ENCODE data around the gene CYGB.
A peak's percentile ranks its signal among the peaks of the same experiment; 100 is the strongest.
"Not testable (repeated sequence)": the region's sequence is repeated elsewhere in the genome, so short reads cannot be mapped to it uniquely, and the experiment has no call there.

The CYGB gene

DNA sequence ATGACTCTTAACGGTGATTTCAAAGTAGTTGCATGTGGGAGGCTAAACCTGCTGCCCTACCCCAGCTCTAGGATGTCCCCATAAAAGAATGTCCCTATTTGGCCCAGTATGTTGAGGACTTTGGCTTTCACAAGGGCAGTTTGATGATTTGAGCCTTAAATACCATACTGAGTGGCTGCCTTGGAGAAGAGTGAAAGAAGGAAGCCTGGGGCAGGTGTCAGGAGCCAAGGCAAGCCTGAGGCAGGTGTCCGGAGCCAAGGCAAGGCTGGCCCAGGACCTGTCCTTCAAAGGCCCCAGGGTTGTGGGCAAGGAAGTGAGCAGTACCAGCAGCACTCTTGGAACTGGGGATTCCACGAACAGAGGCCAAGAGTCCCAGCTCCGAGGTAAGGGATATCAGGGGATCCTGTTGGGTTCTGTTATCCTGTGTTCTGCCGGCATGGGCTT lies 29.5 kb upstream of the CYGB start:
- no peak for DNase-seq

- DNase-seq, result no peak
Observed at GRCh38 chr17:76566613-76566943, 29.1 kb upstream of the CYGB start.

GRCh38 chr17:76565728-76566612 lies 28.5 kb upstream of the CYGB start:
- no peak for DNase-seq

DNA sequence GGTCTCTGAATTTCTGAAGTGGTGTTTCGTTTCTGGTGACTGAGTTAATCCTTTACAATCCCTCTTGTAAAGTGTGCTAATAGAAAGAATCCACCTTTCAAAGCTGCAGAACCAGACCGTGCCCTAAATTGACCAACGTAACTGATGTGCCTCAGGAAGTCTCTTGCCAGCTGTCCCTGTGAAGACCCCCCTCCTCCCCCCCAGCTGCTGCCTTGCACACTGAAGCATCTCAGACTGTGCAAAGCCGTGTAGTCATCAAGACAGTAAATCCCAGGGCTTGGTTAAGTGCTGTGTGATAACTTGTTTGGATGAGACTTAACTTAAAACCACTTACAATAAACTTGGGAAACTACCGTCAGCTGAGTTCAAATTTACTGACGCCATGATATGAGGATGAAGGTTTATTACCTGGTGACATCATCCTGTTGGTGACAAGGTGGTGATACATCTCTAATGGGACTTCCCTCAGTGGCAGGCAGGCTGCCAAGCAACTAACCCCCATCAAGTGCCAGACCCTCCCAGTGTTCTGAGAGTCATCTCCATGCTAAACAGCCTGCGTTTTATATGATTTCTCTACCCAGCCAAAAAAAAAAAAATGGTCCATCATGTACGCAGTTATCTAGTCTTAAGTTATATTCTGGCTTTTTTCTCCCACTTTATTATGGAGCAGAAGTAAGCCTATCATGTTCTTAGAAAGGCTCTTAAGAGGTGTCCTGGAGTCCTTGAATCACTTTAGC lies 27.6 kb upstream of the CYGB start:
- not testable (repeated sequence) for DNase-seq

GRCh38 chr17:76563359-76563758 lies 25.9 kb upstream of the CYGB start:
- not testable (repeated sequence) for DNase-seq

GRCh38 chr17:76562734-76563148 lies 25.2 kb upstream of the CYGB start:
- no peak for DNase-seq

GRCh38 chr17:76561799-76562268 lies 24.3 kb upstream of the CYGB start:
- no peak for DNase-seq

GRCh38 chr17:76561332-76561731 lies 23.8 kb upstream of the CYGB start:
- DNase-seq, result no peak

DNA sequence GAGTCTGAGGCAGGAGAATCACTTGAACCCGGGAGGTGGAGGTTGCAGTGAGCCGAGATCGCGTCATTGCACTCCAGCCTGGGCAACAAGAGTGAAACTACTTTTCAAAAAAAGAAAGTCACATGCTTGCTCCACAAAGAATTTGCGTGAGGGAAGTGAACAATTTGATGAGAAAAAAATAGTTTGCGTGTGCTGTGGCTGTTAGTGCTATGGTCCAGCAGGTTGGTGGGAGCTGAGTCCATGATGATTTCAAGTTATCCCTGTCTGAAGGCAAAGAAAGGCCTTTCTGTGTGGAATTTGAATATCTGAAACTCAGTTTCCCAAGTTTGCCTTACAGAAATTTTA lies 23.3 kb upstream of the CYGB start:
- DNase-seq, result no peak

GRCh38 chr17:76560036-76560876 lies 22.7 kb upstream of the CYGB start:
- DNase-seq, result no peak

GRCh38 chr17:76559460-76559859 lies 22.0 kb upstream of the CYGB start:
- not testable (repeated sequence) for DNase-seq

DNA sequence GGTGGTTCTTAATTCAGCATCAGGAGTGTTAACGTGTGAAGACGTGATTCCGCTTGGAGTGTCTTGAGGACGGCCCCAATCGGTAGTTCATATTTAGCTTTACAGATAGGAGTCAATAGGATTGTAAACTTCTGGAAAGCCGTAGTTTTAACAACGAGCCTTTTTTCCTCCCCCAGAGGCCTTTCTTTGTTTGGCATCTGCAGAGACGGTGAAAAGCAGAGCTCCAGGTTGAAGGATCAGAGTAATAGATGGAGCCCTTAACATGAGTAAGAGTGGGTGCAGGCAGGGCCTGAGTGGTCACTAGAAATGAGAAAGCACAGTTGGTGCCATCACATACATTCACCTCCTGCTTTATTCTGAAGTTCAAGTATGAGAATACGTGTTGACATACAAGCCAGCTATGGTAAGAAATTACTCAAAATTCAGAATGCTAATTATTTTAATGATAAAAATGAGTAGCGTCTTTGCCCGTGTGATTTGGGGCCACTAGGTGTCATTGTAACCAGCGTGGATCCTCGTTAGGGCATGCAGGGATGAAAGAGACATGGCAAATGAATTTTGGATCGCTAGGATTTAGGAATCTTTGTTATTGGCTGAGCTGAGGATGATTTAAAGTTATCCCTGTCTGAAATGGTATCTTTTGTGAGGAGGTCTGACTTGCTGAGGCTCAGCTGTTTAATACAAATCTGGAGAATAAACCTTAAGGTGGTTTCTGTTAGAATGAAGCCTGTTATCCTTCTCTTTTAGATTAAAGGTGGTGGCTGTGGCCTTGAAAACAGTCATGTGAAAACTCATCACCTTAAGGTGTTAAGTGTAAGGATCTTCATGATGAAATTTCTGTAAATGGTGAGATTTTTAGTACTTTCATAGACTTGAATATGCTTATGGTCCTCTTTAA lies 20.9 kb upstream of the CYGB start:
- DNase-seq, result no peak

- peak; percentile 97 for DNase-seq
Observed at GRCh38 chr17:76557368-76558197, 20.1 kb upstream of the CYGB start.

GRCh38 chr17:76556765-76557367 lies 19.4 kb upstream of the CYGB start:
- no peak for DNase-seq

DNA sequence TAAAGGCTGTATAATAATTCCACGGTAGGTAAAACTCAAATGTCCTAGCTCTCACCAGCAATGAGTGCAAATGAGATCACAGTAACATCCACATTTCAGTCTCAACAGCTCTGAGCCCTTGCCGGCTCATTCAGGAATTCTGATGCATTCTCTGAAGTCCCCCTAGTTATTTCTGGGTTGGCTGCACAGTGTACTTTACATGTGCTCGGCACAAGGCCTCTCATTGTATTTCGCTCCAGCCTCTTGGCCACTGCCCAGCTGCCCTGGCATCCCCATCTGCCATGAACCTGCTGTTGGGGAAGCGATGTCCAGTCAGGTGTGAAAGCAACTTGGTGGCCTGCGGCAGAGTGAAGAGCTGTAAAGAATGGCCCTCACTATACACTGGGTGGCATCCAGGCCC lies 16.6 kb upstream of the CYGB start:
- DNase-seq, result no peak

- DNase-seq, result no peak
Observed at GRCh38 chr17:76553178-76553908, 15.8 kb upstream of the CYGB start.

DNA sequence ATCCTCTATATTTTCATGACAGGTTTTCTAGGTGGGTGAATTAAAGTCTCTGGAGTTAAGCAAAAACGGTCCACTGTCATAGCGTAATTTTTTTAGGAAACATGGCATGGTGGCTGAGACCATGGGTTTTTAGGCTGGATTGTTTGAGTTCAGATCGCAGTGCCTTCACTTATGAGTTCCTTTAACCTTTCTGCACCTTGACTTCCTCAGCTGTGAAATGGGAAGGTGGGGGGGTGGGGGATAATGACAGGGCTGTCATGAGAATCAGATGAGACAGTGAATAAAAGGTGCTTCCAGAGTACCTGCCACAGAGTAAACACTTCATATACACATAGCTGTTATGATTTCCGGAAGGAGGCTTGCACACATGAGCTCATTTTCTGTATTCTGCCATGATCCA lies 14.2 kb upstream of the CYGB start:
- no peak for DNase-seq

DNA sequence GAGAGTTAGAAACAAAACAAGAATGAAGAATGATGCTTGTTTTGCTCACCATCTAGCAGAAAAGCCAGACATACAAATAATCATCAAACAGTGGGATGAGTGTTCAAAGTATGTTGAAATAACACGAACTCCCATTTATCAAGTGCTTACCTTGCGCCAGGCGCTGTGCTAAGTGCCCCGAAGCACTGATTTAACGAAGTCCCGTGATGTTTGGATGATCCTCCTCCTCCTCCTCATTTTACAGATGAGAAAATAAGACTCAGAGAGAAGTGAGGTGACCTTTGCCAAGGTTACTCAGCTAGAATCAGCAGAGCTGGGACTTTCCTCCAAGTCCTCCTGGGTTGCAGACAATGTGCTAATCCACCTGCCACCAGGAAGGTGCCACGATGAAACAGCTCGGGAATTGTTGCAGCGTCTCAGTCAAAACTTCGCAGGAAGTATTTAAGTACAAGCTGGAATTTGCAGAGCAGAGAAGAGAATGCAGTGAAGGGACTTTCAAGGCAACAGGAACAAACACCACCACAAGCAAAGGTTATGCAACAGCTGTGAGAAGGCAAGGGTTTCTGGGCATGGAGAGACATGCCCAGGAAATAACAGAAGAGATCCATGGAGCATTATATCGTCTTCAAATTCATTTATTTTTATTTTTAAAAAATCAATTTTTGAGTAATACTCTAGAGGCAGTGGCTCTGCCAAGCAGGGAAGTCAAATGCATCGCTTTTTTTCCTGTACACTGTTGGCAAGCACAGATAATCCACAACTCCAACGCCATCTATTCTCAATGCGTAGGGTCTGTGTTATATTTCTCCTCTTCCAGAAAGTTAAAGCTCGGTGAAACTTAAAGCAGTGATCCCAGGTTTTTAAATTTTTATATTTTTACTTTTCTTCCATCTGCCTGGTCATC lies 13.5 kb upstream of the CYGB start:
- no peak for DNase-seq

DNA sequence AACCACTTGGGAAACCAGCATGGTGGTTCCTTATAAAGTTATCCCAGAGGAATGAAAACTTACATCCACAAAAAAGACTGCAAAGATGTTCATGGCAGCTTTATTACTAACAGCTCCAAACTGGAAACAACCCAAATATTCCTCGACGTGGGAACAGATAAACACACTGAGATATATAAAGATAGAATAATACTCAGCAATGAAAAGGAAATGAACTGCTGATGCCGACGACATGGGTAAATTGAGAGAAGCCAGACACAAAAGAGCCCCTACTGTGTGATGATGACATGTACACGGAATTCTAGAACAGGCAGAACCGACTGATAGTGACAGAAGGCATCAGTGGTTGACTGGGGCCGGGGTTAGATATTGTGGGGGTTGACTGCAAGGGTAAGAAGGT lies 12.0 kb upstream of the CYGB start:
- DNase-seq, result no peak
